Mesendoderm (in vitro differentiated cells): ENCODE results near the gene NEK5.

Source experiments
- DNase-seq: peaks from one replicate; pipeline ENCODE4 v3.0.0; 2013
- H2AK5ac ChIP-seq: 2 replicates; pipeline ENCODE4 v1.6.1; 2013; ENCODE audit warnings: low read length, inconsistent platforms
- H2BK120ac ChIP-seq: 2 replicates; pipeline ENCODE4 v1.6.1; 2013; ENCODE audit warnings: low read depth, mild to moderate bottlenecking, low read length, moderate library complexity, mixed read lengths
- H2BK15ac ChIP-seq: replicated peaks from 2 replicates; pipeline ENCODE4 v1.6.1; 2013; ENCODE audit warnings: low read depth, mild to moderate bottlenecking, moderate library complexity
- H2BK5ac ChIP-seq: 2 replicates; pipeline ENCODE4 v1.6.1; 2013; ENCODE audit warnings: low read length, inconsistent platforms
- H3K18ac ChIP-seq: 2 replicates; pipeline ENCODE4 v1.6.1; 2013; ENCODE audit warnings: mild to moderate bottlenecking, low read length, mixed read lengths
- H3K23ac ChIP-seq: one replicate; pipeline ENCODE4 v1.6.1; 2013; ENCODE audit warnings: low read length
- H3K27ac ChIP-seq: 2 replicates; pipeline ENCODE4 v1.5.1; 2013; ENCODE audit warnings: low read depth, mild to moderate bottlenecking, inconsistent platforms, low read length, moderate library complexity
- H3K27me3 ChIP-seq: 2 replicates; pipeline ENCODE4 v1.6.1; 2013; ENCODE audit warnings: low read length, control low read depth, mild to moderate bottlenecking, inconsistent platforms; ENCODE audit not compliant: insufficient read depth, poor library complexity
- H3K36me3 ChIP-seq: 2 replicates; pipeline ENCODE4 v1.6.1; 2013; ENCODE audit warnings: low read length, inconsistent platforms; ENCODE audit not compliant: control insufficient read depth, insufficient read depth
- H3K4ac ChIP-seq: one replicate; pipeline ENCODE4 v1.6.1; 2013; ENCODE audit warnings: low read depth, mild to moderate bottlenecking, low read length, moderate library complexity
- H3K4me1 ChIP-seq: 2 replicates; pipeline ENCODE4 v1.6.1; 2013; ENCODE audit warnings: low read depth, low read length, inconsistent platforms; ENCODE audit not compliant: control insufficient read depth
- H3K4me2 ChIP-seq: 2 replicates; pipeline ENCODE4 v1.6.1; 2013; ENCODE audit warnings: low read length
- H3K4me3 ChIP-seq: 2 replicates; pipeline ENCODE4 v1.5.1; 2013; ENCODE audit warnings: mild to moderate bottlenecking, low read length
- H3K56ac ChIP-seq: one replicate; pipeline ENCODE4 v1.6.1; 2013; ENCODE audit warnings: low read length
- H3K79me1 ChIP-seq: 2 replicates; pipeline ENCODE4 v1.6.1; 2013; ENCODE audit warnings: low read length, inconsistent platforms
- H3K79me2 ChIP-seq: 2 replicates; pipeline ENCODE4 v1.6.1; 2013; ENCODE audit warnings: mild to moderate bottlenecking, low read length; ENCODE audit not compliant: control insufficient read depth, insufficient read depth
- H3K9ac ChIP-seq: 2 replicates; pipeline ENCODE4 v1.6.1; 2013; ENCODE audit warnings: low read length, inconsistent platforms
- H4K5ac ChIP-seq: one replicate; pipeline ENCODE4 v1.6.1; 2013; ENCODE audit warnings: low read length
- H4K8ac ChIP-seq: one replicate; pipeline ENCODE4 v1.6.1; 2013; ENCODE audit warnings: low read depth, mild to moderate bottlenecking, control low read depth, low read length, moderate library complexity
- WGBS: extraction: QIAGEN DNeasy Blood & Tissue Kit; methylation state at CpG from one replicate; pipeline ENCODE4 v1.1.7; 2013; ENCODE audit warnings: low lambda C conversion rate, missing lambda C conversion rate; ENCODE audit not compliant: insufficient coverage; ENCODE audit errors: extremely low coverage; 5-methylcytosine and 5-hydroxymethylcytosine counted together

The NEK5 gene

DNA sequence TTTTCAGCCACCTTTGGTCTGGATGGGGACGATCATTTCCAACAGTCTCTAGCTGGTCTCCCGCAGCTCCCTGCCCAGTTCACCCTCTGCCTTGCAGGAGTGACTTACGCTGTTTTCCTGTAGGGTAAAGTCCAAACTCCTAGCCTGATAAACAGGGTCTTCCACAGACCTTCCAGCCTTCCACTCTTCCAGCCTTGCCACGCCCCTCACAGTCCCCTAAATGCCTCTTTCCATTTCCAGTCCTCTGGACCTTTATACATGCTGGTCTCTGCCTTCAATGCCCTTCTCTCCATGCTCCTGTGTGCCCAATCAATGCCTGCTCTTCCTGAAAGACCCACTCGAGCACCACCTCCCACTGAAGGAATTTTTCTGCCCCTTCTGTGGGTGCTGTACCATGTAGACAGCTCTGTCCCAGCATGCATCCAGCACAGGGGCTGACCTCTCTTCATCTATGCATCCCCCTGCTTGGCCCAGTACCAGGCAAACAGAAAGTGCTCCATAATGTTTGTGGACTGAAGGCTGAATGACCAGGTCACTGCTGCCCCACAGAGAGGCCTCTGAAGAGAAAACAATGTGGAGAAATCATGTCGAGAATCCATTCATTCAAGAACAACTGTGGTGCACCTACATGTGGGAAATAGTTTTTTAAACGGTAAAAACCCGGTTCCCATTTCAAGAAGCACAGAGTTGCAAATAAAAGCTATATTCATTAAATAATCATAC, 122.2 kb downstream of the NEK5 start:
- WGBS, result no CpG with 5 or more reads among the region's 8 CpGs
- no peak overlapping the region for H3K27ac ChIP-seq

DNA sequence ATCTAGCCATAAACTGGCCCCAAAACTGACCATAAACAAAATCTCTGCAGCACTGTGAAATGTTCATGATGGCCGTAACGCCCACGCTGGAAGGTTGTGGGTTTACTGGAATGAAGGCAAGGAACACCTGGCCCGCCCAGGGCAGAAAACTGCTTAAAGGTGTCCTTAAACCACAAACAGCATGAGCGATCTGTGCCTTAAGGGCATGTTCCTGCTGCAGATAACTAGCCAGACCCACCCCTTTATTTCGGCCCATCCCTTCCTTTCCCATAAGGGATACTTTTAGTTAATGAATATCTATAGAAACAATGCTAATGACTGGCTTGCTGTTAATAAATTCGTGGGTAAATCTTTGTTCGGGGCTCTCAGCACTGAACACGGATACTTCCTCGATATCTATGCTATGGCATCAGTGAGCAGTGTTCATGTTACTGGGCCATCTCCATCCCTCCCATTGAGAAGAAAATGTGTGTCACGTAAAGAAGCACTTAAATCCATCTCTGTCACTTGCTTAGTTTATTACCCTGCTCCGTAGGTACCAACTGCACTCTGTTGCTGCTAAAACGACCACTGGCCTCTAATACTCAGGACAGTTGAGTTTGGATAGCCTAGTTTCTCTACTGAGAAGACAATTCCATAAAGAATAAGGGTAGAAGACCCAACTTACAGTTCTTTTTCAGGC, 122.9 kb downstream of the NEK5 start:
- H2AK5ac ChIP-seq, result no peak overlapping the region
- H2BK120ac ChIP-seq, result no peak overlapping the region
- H3K4me2 ChIP-seq, result no peak overlapping the region
- H3K4me3 ChIP-seq, result no peak overlapping the region
- no peaks in the 10 kb centered on the region for H3K4me1 ChIP-seq
- no peak overlapping the region for H3K27ac ChIP-seq
- H2BK5ac ChIP-seq, result no peak overlapping the region
- no peaks in the 10 kb centered on the region for H3K36me3 ChIP-seq
- H3K18ac ChIP-seq, result no peak overlapping the region
- no peak overlapping the region for H3K4ac ChIP-seq
- no peak overlapping the region for H3K9ac ChIP-seq
- H3K79me1 ChIP-seq, result no peaks in the 10 kb centered on the region
- no CpG with 5 or more reads among the region's 13 CpGs for WGBS
- DNase-seq, result no peak
- no peak overlapping the region for H3K23ac ChIP-seq
- peaks cover 8% of the 10 kb centered on the region for H3K27me3 ChIP-seq
- H3K56ac ChIP-seq, result no peak overlapping the region
- H2BK15ac ChIP-seq, result no peak overlapping the region
- H4K8ac ChIP-seq, result no peak overlapping the region
- no peaks in the 10 kb centered on the region for H3K79me2 ChIP-seq
- H4K5ac ChIP-seq, result no peak overlapping the region

More for the DNA sequence above, 122.2 kb downstream of the NEK5 start:
- Histone ChIP-seq H3K27me3 (peaks cover 9% of the 10 kb centered on the region), H3K79me2 (no peaks in the 10 kb centered on the region), H3K4ac (no peak overlapping the region), H4K8ac (no peak overlapping the region), H3K18ac (no peak overlapping the region), H3K79me1 (no peaks in the 10 kb centered on the region), H3K23ac (no peak overlapping the region), H2BK15ac (no peak overlapping the region), H2BK5ac (no peak overlapping the region), H3K4me3 (no peak overlapping the region), H3K36me3 (no peaks in the 10 kb centered on the region), H2AK5ac (no peak overlapping the region), H4K5ac (no peak overlapping the region), H3K56ac (no peak overlapping the region), H3K4me1 (no peaks in the 10 kb centered on the region), H2BK120ac (no peak overlapping the region), H3K4me2 (no peak overlapping the region), H3K9ac (no peak overlapping the region)
- DNase-seq, result no peak

DNA sequence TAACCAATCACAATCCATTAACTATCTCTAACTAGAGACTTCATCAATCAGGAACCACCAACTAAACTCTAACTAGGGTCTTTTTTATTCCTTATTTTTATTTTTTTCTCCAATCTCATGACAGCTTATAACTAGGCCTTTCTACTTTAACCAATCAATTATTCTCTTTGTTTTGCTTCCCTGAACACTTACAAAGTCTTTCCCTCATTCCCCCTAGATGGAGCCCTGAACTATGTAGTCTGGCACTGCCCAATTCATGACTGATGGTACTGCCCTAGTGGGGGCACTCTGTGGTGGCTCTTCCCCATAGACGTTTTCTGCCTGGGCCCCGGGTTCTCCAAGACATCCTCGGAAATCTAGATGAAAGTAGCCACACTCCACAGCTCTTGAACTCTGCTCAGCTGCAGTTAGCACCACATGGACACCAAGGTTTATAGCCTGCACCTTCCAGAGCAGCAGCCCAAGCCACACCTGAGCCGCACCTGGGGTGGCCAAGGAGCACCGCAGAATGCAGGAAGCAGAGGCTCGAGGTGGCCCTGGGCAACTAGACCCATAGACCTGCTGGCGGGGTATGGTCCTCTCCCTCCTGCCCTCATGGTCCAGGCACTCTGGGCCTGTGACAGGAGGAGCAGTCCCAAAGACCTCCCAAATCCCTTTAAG, 124.2 kb downstream of the NEK5 start:
- H3K9ac ChIP-seq, result no peak overlapping the region

DNA sequence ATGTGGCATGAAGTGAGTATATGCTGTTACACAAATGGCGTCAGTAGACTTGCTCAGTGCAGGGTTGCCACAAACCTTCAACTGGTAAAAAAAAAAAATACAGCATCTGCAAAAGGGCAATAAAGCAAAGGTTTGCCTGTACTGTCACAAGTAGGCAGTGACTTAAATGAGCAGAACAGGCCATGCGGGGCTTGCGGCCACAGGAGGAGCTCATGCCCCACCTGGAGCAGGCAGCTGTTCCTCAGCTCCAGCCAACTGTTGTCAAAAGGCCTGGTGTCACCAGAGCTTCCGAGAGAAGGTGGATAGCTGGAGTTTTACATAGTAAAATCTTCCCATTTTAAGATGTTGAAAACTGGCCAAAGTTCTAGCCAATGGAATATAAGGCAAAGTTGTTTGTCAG, 125.3 kb downstream of the NEK5 start:
- Histone ChIP-seq H3K27ac (no peak overlapping the region), H2BK120ac (no peak overlapping the region), H3K23ac (no peak overlapping the region), H3K4me1 (peaks cover 8% of the 10 kb centered on the region), H3K18ac (no peak overlapping the region), H3K4me3 (no peak overlapping the region), H4K5ac (no peak overlapping the region), H3K79me1 (no peaks in the 10 kb centered on the region), H2BK15ac (no peak overlapping the region), H2AK5ac (no peak overlapping the region), H3K79me2 (no peaks in the 10 kb centered on the region), H2BK5ac (no peak overlapping the region), H3K27me3 (no peaks in the 10 kb centered on the region), H4K8ac (no peak overlapping the region), H3K56ac (no peak overlapping the region), H3K36me3 (no peaks in the 10 kb centered on the region), H3K9ac (no peak overlapping the region), H3K4me2 (no peak overlapping the region), H3K4ac (no peak overlapping the region)
- peak; percentile 60 for DNase-seq
- WGBS, result no CpG with 5 or more reads among the region's 4 CpGs

More for the DNA sequence above, 124.2 kb downstream of the NEK5 start:
- no peak overlapping the region for H2BK15ac ChIP-seq
- no peak overlapping the region for H4K5ac ChIP-seq
- no peak overlapping the region for H3K4me2 ChIP-seq
- no peak overlapping the region for H3K18ac ChIP-seq
- no CpG with 5 or more reads among the region's 7 CpGs for WGBS
- H3K27me3 ChIP-seq, result no peaks in the 10 kb centered on the region
- H3K4ac ChIP-seq, result no peak overlapping the region
- no peaks in the 10 kb centered on the region for H3K79me2 ChIP-seq
- no peak overlapping the region for H2AK5ac ChIP-seq
- no peaks in the 10 kb centered on the region for H3K79me1 ChIP-seq
- H3K4me1 ChIP-seq, result no peaks in the 10 kb centered on the region
- H3K27ac ChIP-seq, result no peak overlapping the region
- H4K8ac ChIP-seq, result no peak overlapping the region
- H3K4me3 ChIP-seq, result no peak overlapping the region
- no peak overlapping the region for H2BK5ac ChIP-seq
- H3K23ac ChIP-seq, result no peak overlapping the region
- DNase-seq, result no peak
- no peak overlapping the region for H3K56ac ChIP-seq
- H2BK120ac ChIP-seq, result no peak overlapping the region
- H3K36me3 ChIP-seq, result no peaks in the 10 kb centered on the region

DNA sequence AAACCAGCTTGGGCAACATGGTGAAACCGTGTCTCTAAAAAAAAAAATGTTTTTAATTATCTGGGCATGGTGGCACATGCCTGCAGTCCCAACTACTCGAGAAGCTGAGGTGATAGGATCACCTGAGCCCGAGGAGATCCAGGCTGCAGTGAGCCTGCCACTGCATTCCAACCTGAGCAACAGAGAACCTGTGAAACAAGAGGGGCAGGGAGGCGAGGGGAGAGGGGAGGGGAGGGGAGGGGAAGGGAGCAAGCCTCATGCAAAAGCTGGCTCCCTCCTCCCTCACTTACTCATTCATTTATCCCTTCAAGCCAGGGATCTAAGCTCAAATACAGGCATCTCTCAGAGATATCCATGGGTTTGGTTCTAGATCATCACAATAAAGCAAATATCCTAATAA, 126.5 kb downstream of the NEK5 start:
- Histone ChIP-seq H3K23ac (no peak overlapping the region), H2BK120ac (no peak overlapping the region), H3K27ac (no peak overlapping the region), H3K79me1 (no peaks in the 10 kb centered on the region), H3K4me3 (no peak overlapping the region), H2AK5ac (no peak overlapping the region), H3K4me1 (peaks cover 12% of the 10 kb centered on the region), H4K5ac (no peak overlapping the region), H3K9ac (no peak overlapping the region), H3K18ac (no peak overlapping the region), H3K27me3 (no peaks in the 10 kb centered on the region), H4K8ac (no peak overlapping the region), H3K36me3 (no peaks in the 10 kb centered on the region), H3K79me2 (no peaks in the 10 kb centered on the region), H3K4me2 (no peak overlapping the region), H2BK5ac (no peak overlapping the region), H3K56ac (no peak overlapping the region), H2BK15ac (no peak overlapping the region), H3K4ac (no peak overlapping the region)
- no CpG with 5 or more reads among the region's 4 CpGs for WGBS
- DNase-seq, result peak; percentile 69
